Type B pancreatic cell (in vitro differentiated cells): Measurements from ENCODE around the gene ENTPD2. TPM values are rescaled to one million over a fixed set of nuclear protein-coding genes. Genes with fewer than 3 reads are reported as not detected.

ENCODE experiments used
- DNase-seq: peaks from one replicate; pipeline ENCODE4 v3.0.0; 2021; ENCODE audit warnings: mixed read lengths; ENCODE audit not compliant: unreplicated experiment; ENCODE audit errors: extremely low spot score
- H3K27ac Mint-ChIP-seq: 2 replicates; pipeline ENCODE4 v1.8.0; 2021; ENCODE audit warnings: mild to moderate bottlenecking, mixed read lengths
- H3K27me3 Mint-ChIP-seq: 2 replicates; pipeline ENCODE4 v1.8.0; 2021; ENCODE audit warnings: mixed read lengths
- H3K36me3 Mint-ChIP-seq: 2 replicates; pipeline ENCODE4 v1.8.0; 2021; ENCODE audit warnings: mixed read lengths
- H3K4me1 Mint-ChIP-seq: one replicate; pipeline ENCODE4 v1.8.0; 2021; ENCODE audit warnings: mixed read lengths; ENCODE audit not compliant: unreplicated experiment
- H3K4me3 Mint-ChIP-seq: 2 replicates; pipeline ENCODE4 v1.8.0; 2021; ENCODE audit warnings: mild to moderate bottlenecking, mixed read lengths
- H3K9me3 Mint-ChIP-seq: 2 replicates; pipeline ENCODE4 v1.8.0; 2021; ENCODE audit warnings: mixed read lengths
- CTCF ChIP-seq: fragments of 200-600 bp; sonication (generic); conservative IDR thresholded peaks from 2 replicates; pipeline ENCODE4 v1.5.0; 2021; ENCODE audit warnings: antibody characterized with exemption, mild to moderate bottlenecking
- total RNA-seq: library from RNA; stranded (reverse); gene quantifications from 2 replicates; pipeline ENCODE4 v1.2.1, GENCODE V29; 2021; ENCODE audit warnings: low replicate concordance

The ENTPD2 gene
- total RNA-seq, 1 donor from 2014 or later: 3.3 TPM

GRCh38 chr9:137040568-137040967 lies 13.3 kb downstream of the ENTPD2 start:
- H3K4me3 Mint-ChIP-seq: no peak overlapping the region
- no peak for TF ChIP-seq CTCF
- no peaks in the 10 kb centered on the region for H3K9me3 Mint-ChIP-seq
- H3K36me3 Mint-ChIP-seq: no peaks in the 10 kb centered on the region
- no peak for DNase-seq
- H3K27ac Mint-ChIP-seq: no peak overlapping the region
- H3K27me3 Mint-ChIP-seq: peaks cover 9% of the 10 kb centered on the region
- H3K4me1 Mint-ChIP-seq: no peaks in the 10 kb centered on the region

DNA sequence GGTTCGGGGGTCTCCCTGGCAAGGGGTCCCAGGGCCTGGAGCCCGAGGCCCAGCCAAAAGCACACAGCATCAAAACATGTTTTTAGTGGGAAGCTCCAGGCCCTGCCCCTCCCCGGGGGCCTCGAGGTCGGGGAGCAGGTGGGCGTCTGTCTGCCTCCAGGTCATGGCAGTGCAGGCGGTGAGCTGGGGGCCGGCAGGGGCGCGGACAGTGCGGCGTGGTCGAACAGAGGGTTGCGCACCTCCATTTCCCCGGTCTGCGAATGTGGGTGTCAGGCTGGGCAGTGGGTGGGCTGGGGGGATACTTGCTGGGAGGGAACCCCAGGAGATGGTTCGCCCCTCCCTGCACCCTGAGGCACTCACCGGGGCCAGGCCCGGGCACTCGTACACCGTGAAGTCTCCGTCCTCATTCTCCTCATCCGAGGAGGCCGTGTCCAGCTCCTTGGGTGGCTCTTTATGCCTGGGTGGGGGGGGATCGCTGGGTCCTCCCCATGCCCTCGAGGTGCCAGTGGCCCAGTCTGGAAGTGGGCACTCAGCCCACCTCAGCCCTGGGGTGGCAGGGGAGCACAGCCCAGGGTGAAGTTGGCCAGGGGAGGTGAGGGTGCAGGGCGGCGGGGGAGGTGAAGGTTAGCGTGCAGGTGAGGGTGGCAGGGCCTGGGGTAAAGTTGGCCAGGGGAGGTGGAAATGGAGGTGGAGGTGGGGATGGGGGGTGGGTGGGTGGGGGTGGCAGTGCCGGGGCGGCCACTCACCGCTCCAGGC lies 14.1 kb downstream of the ENTPD2 start:
- Mint-ChIP-seq H3K4me1 (no peaks in the 10 kb centered on the region), H3K27me3 (peaks cover 5% of the 10 kb centered on the region), H3K27ac (no peak overlapping the region), H3K4me3 (no peak overlapping the region), H3K36me3 (no peaks in the 10 kb centered on the region), H3K9me3 (no peaks in the 10 kb centered on the region)
- no peak for TF ChIP-seq CTCF
- no peak for DNase-seq

DNA sequence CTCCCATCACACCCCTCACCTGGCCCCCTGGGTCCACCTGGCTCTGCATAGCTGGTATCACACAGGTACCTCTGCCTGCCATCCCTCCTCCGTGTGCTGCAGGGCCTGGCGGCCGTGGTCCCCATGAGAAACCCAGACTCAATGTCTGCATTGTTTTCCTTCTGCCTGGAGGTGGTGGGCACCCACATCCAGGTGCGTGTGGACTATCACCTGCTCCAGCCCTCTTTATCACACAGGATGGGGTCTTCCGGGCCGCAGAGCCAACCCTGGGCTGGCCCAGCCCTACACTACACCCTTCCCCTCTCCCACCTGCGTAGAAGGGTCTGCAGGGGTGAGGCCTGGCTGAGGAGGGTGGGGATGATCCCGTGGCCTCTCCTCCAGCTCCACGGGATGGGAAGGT lies 14.9 kb downstream of the ENTPD2 start:
- TF ChIP-seq CTCF: no peak
- Mint-ChIP-seq H3K9me3 (no peaks in the 10 kb centered on the region), H3K27me3 (peaks cover 4% of the 10 kb centered on the region)

GRCh38 chr9:137037483-137037882 lies 16.4 kb downstream of the ENTPD2 start:
- DNase-seq: no peak
- Mint-ChIP-seq H3K4me3 (no peak overlapping the region), H3K9me3 (no peaks in the 10 kb centered on the region), H3K36me3 (no peaks in the 10 kb centered on the region), H3K4me1 (no peaks in the 10 kb centered on the region), H3K27me3 (no peaks in the 10 kb centered on the region), H3K27ac (no peak overlapping the region)
- TF ChIP-seq CTCF: no peak

More for the DNA sequence above, 14.9 kb downstream of the ENTPD2 start:
- Mint-ChIP-seq H3K27ac (no peak overlapping the region), H3K36me3 (no peaks in the 10 kb centered on the region), H3K4me1 (no peaks in the 10 kb centered on the region), H3K4me3 (no peak overlapping the region)
- DNase-seq: no peak

DNA sequence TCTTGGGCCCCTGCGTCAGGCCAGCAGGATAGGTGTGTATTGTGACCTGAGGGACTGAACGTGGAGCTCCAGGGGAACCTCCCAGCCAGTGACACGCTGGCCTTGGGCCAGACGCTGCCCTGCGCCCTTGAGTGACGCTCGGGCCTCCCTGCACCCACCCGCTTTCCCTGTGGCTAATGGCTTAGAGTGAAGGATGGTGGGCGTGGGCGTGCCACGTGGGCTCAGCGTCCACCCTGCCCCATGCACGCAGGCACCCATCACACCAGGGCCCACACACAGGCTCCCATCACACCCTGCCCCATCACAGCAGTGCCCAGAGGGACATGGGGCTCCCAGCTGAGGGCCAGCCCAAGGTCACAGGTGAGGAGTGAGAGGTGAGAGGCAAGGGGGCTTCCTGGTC lies 16.8 kb downstream of the ENTPD2 start:
- H3K4me1 Mint-ChIP-seq: no peaks in the 10 kb centered on the region
- H3K36me3 Mint-ChIP-seq: no peaks in the 10 kb centered on the region
- no peak overlapping the region for H3K4me3 Mint-ChIP-seq
- H3K27me3 Mint-ChIP-seq: no peaks in the 10 kb centered on the region
- no peak overlapping the region for H3K27ac Mint-ChIP-seq
- no peak for TF ChIP-seq CTCF
- DNase-seq: no peak
- H3K9me3 Mint-ChIP-seq: no peaks in the 10 kb centered on the region
